WTC11 (cell line): ENCODE results near the gene STK31.
"Not testable (repeated sequence)": the region's sequence is repeated elsewhere in the genome, so short reads cannot be mapped to it uniquely, and the experiment has no call there.

Experiments used
- AFF4 ChIP-seq: sonication (generic); formaldehyde crosslinking; IDR thresholded peaks from 2 replicates; pipeline ENCODE4 v1.8.1; 2023; ENCODE audit warnings: mild to moderate bottlenecking, missing genetic modification reagents, borderline replicate concordance
- CBFB ChIP-seq: sonication (generic); formaldehyde crosslinking; IDR thresholded peaks from 2 replicates; pipeline ENCODE4 v1.8.1; 2022; ENCODE audit warnings: mild to moderate bottlenecking, low read depth, missing genetic modification reagents
- CDX4 ChIP-seq: fragments of 250-450 bp; sonication (Bioruptor Pico); IDR thresholded peaks from 2 replicates; pipeline ENCODE4 v1.9.0; 2021; ENCODE audit warnings: moderate library complexity, mild to moderate bottlenecking, inconsistent platforms, borderline replicate concordance
- CTCF ChIP-seq: fragments of 200-600 bp; IDR thresholded peaks from 2 replicates; pipeline ENCODE4 v1.8.0; 2022; ENCODE audit warnings: antibody characterized with exemption
- ELF4 ChIP-seq: sonication (generic); formaldehyde crosslinking; IDR thresholded peaks from 2 replicates; pipeline ENCODE4 v1.8.1; 2022; ENCODE audit warnings: low read depth, mild to moderate bottlenecking, moderate library complexity, missing genetic modification reagents
- JUN ChIP-seq: sonication (generic); formaldehyde crosslinking; IDR thresholded peaks from 2 replicates; pipeline ENCODE4 v1.8.0; 2023; ENCODE audit warnings: mild to moderate bottlenecking, missing genetic modification reagents
- MLX ChIP-seq: sonication (generic); formaldehyde crosslinking; IDR thresholded peaks from 2 replicates; pipeline ENCODE4 v1.8.1; 2023; ENCODE audit warnings: mild to moderate bottlenecking, missing genetic modification reagents, moderate library complexity
- MYBL2 ChIP-seq: sonication (generic); formaldehyde crosslinking; IDR thresholded peaks from 2 replicates; pipeline ENCODE4 v1.8.1; 2023; ENCODE audit warnings: mild to moderate bottlenecking, moderate library complexity, missing genetic modification reagents
- NFE2L1 ChIP-seq: sonication (generic); formaldehyde crosslinking; IDR thresholded peaks from 2 replicates; pipeline ENCODE4 v1.8.1; 2023; ENCODE audit warnings: missing genetic modification reagents
- PREB ChIP-seq: sonication (generic); formaldehyde crosslinking; IDR thresholded peaks from 2 replicates; pipeline ENCODE4 v1.8.1; 2022; ENCODE audit warnings: mild to moderate bottlenecking, missing genetic modification reagents, moderate library complexity, borderline replicate concordance
- USF1 ChIP-seq: sonication (generic); formaldehyde crosslinking; IDR thresholded peaks from 2 replicates; pipeline ENCODE4 v1.8.0; 2022; ENCODE audit warnings: mild to moderate bottlenecking, missing genetic modification reagents

- TF ChIP-seq USF1; CTCF; MYBL2 (CRISPR knock-in tag); CDX4 (CRISPR knock-in tag); PREB (CRISPR knock-in tag); JUN (CRISPR knock-in tag); ELF4 (CRISPR knock-in tag); CBFB (CRISPR knock-in tag); NFE2L1 (CRISPR knock-in tag); MLX (CRISPR knock-in tag); AFF4 (CRISPR knock-in tag): not testable (repeated sequence)
Measured at GRCh38 chr7:23876526-23876925, 166.5 kb downstream of the STK31 start.
